K562 (cell line): ENCODE data around the gene ASPRV1. TPM values are rescaled to one million over a fixed set of nuclear protein-coding genes. Genes with fewer than 3 reads are reported as not detected.
A peak's percentile ranks its signal among the peaks of the same experiment; 100 is the strongest.

Source experiments
- ARNT ChIP-seq, 2 experiments: fragments of 450-650 bp; IDR thresholded peaks; 2 replicates each; pipeline ENCODE4 v1.6.1; 2016; ENCODE audit warnings: mild to moderate bottlenecking in 1 of 2
- CEBPG ChIP-seq, 3 experiments: fragments of 200-800 bp in 1 of 3; sonication (Bioruptor generic) in 1 of 3; sonication (generic) in 1 of 3; formaldehyde crosslinking in 1 of 3; IDR thresholded peaks in 2 of 3; conservative IDR thresholded peaks in 1 of 3; 2 replicates each; pipeline versions ENCODE4 v1.6.1 to v1.8.0; 2016 to 2022; ENCODE audit warnings: missing compliant biosample characterization in 2 of 3, missing genetic modification characterization in 2 of 3, mild to moderate bottlenecking in 1 of 3, missing genetic modification reagents in 1 of 3
- EHMT2 ChIP-seq: fragments of 450-650 bp; IDR thresholded peaks from 2 replicates; pipeline ENCODE4 v1.6.1; 2018; ENCODE audit warnings: antibody characterized with exemption
- FOXP1 ChIP-seq: sonication (generic); formaldehyde crosslinking; IDR thresholded peaks from 2 replicates; pipeline ENCODE4 v1.8.0; 2022; ENCODE audit warnings: mild to moderate bottlenecking, missing genetic modification reagents
- JUN ChIP-seq, 2 experiments: sonication (generic) in 1 of 2; formaldehyde crosslinking in 1 of 2; IDR thresholded peaks; 2 replicates each; pipeline versions ENCODE4 v1.6.1 to v1.8.0; 2012 to 2022; ENCODE audit warnings: borderline replicate concordance in 2 of 2, mild to moderate bottlenecking in 2 of 2, improper control_type of control experiment in 1 of 2, low read depth in 1 of 2, low read length in 1 of 2, missing genetic modification reagents in 1 of 2
- KLF6 ChIP-seq: fragments of 250-450 bp; sonication (Bioruptor Pico); IDR thresholded peaks from 2 replicates; pipeline ENCODE4 v1.4.0; 2020; ENCODE audit warnings: mild to moderate bottlenecking, moderate library complexity, borderline replicate concordance
- MBD1 ChIP-seq: fragments of 250-450 bp; sonication (Bioruptor Pico); IDR thresholded peaks from 2 replicates; pipeline ENCODE4 v1.8.0; 2022; ENCODE audit warnings: inconsistent platforms
- MCM5 ChIP-seq: fragments of 450-650 bp; IDR thresholded peaks from 2 replicates; pipeline ENCODE4 v1.6.1; 2016; ENCODE audit warnings: low read depth
- NFYB ChIP-seq: IDR thresholded peaks from 2 replicates; pipeline ENCODE4 v1.6.1; 2011; ENCODE audit warnings: mild to moderate bottlenecking, moderate library complexity; ENCODE audit not compliant: insufficient read length; ENCODE audit errors: extremely low read depth
- RCOR1 ChIP-seq, 2 experiments: IDR thresholded peaks; 2 replicates each; pipeline ENCODE4 v1.6.1; 2012; ENCODE audit warnings: low read depth in 2 of 2, low read length in 2 of 2, borderline replicate concordance in 1 of 2, improper control_type of control experiment in 1 of 2
- RFX5 ChIP-seq: IDR thresholded peaks from 2 replicates; pipeline ENCODE4 v1.6.1; 2011; ENCODE audit warnings: low read depth, mild to moderate bottlenecking, improper control_type of control experiment, low read length
- SNIP1 ChIP-seq: fragments of 450-650 bp; IDR thresholded peaks from 2 replicates; pipeline ENCODE4 v1.7.1; 2017; ENCODE audit warnings: low read depth, mild to moderate bottlenecking
- TCF7 ChIP-seq: sonication (generic); IDR thresholded peaks from 2 replicates; pipeline ENCODE4 v1.6.1; 2016; ENCODE audit warnings: antibody characterized with exemption, borderline replicate concordance
- TFAM ChIP-seq: fragments of 250-450 bp; sonication (Bioruptor Pico); conservative IDR thresholded peaks from 2 replicates; pipeline ENCODE4 v1.5.0; 2021; ENCODE audit warnings: mild to moderate bottlenecking, moderate library complexity
- XRCC4 ChIP-seq: IDR thresholded peaks from one replicate; pipeline ENCODE4 v1.6.1; 2011; ENCODE audit not compliant: insufficient read depth, insufficient read length; ENCODE audit errors: extremely low read depth
- YY1 ChIP-seq, 3 experiments: IDR thresholded peaks; 2 replicates each; pipeline ENCODE4 v1.6.1; 2011; ENCODE audit warnings: low read length in 2 of 3, mild to moderate bottlenecking in 2 of 3, moderate library complexity in 2 of 3, borderline replicate concordance in 1 of 3, control low read depth in 1 of 3, low read depth in 1 of 3; ENCODE audit not compliant: insufficient read depth in 3 of 3, insufficient replicate concordance in 2 of 3, control insufficient read depth in 1 of 3, insufficient read length in 1 of 3; ENCODE audit errors: extremely low read depth in 1 of 3
- ZNF695 ChIP-seq: fragments of 450-650 bp; formaldehyde crosslinking; IDR thresholded peaks from 2 replicates; pipeline ENCODE4 v1.4.0; 2020; ENCODE audit warnings: mild to moderate bottlenecking, moderate library complexity
- ZNF76 ChIP-seq: fragments of 250-450 bp; sonication (Bioruptor Pico); IDR thresholded peaks from 2 replicates; pipeline ENCODE4 v1.4.0; 2020; ENCODE audit warnings: mild to moderate bottlenecking, moderate library complexity, borderline replicate concordance
- polyA plus RNA-seq, 8 experiments: library from polyadenylated mRNA; depleted of rRNA in 4 of 8; stranded (reverse) in 5 of 8; unstranded in 3 of 8; fragments of >200 nt; fragmentation: Nextera tagmentation in 2 of 8; fragmentation: Illumina TruSeq in 1 of 8; extraction: Ambion mirVana in 2 of 8; extraction: Trizol in 1 of 8; gene quantifications; 2 replicates each; pipeline versions ENCODE4 v1.2.1 to v1.2.3, GENCODE V29; 2011 to 2014; ENCODE audit warnings: inconsistent platforms in 1 of 8, missing spikeins in 1 of 8
- total RNA-seq, 7 experiments: library from RNA; depleted of rRNA in 6 of 7; stranded (reverse); fragments of >200 nt in 6 of 7; fragmentation: Illumina TruSeq in 2 of 7; extraction: Trizol in 2 of 7; gene quantifications; 2 replicates each; pipeline versions ENCODE4 v1.2.1 to v1.2.3, GENCODE V29; 2011 to 2021; ENCODE audit warnings: low replicate concordance in 1 of 7
- TF ChIP-seq, protein P1 (sequence below), 2 experiments: IDR thresholded peaks; 2 replicates each; pipeline ENCODE4 v1.6.1; 2012; ENCODE audit warnings: improper control_type of control experiment in 2 of 2, low read depth in 2 of 2, low read length in 2 of 2, borderline replicate concordance in 1 of 2
- TF ChIP-seq, protein P2 (sequence below): IDR thresholded peaks from 2 replicates; pipeline ENCODE4 v1.6.1; 2014; ENCODE audit warnings: antibody characterized with exemption

The ASPRV1 gene
- total and polyA plus RNA-seq, 9 of the 15 experiments (the other 6 are each of a cell fraction or from before 2014, with no cell fraction given) = 0.17 to 0.72 (median 0.47) TPM; not detected in 1

DNA sequence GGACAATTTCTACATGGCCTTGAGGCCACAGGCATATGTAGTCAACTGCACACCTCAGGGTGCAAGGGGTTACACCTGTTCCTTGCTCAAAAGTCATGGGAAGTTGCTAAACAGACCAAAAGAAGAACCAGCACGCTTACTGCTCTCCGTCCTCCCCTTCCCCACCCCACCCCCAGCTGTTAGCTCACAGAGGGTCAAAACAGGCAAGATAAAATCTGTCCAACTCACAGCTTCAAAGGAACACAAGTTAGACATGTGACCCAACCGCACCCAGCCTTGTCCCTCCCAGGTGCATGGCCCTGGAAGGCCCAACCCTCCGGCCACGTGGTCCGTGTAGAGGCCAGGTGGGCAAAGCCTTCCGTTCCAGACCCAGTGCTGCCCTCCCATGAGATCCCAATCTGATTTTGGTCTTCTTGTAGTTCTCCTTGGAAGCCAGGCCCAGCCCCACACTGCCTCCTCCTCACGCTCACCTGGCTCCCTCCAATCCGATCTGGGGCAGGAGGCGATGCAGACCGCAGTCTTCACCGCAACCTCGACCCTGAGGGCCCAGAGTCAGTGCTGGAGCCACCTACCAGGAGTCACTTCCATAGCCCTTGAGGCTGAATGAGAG, 14.5 kb upstream of the ASPRV1 start (continued):
- TF ChIP-seq RFX5 (no peak), MBD1 (CRISPR knock-in tag) (no peak), JUN (IDR thresholded peaks at IDR 0.05; ENCODE audit: borderline replicate concordance, low read depth, low read length) (peak; percentile 70; the same call in 1 of the 2 replicates), JUN (CRISPR knock-in tag; IDR thresholded peaks at IDR 0.05; ENCODE audit: borderline replicate concordance) (no peak), ZNF76 (0 out of 2 replicates have a peak, but pooled peaks have one; percentile 11), NFYB (no peak), MCM5 (no peak), EHMT2 (no peak), KLF6 (CRISPR knock-in tag) (peak; percentile 91; the same call in 1 of the 2 replicates), CEBPG (CRISPR knock-in tag; IDR thresholded peaks at IDR 0.05) (no peak), CEBPG (tag; conservative IDR thresholded peaks at IDR 0.05 in 1 of 2, IDR thresholded peaks at IDR 0.05 in 1 of 2) (peak in 1 of 2 experiments; percentile 71; a peak in 3 of 4 replicates), TCF7 (peak; percentile 98), SNIP1 (no peak), ZNF695 (no peak), XRCC4 (no peak), FOXP1 (CRISPR knock-in tag) (no peak), TFAM (no peak), RCOR1 (IDR thresholded peaks at IDR 0.05; ENCODE audit: borderline replicate concordance in 1 of 2, low read depth in 2 of 2, low read length in 2 of 2) (peak in 1 of 2 experiments; percentile 68; a peak in 1 of 4 replicates), YY1 (IDR thresholded peaks at IDR 0.05; ENCODE audit: borderline replicate concordance in 1 of 3, control insufficient read depth in 1 of 3, extremely low read depth in 1 of 3, insufficient read depth in 3 of 3, insufficient read length in 1 of 3, insufficient replicate concordance in 2 of 3, low read depth in 1 of 3, low read length in 2 of 3) (no peak), ARNT (IDR thresholded peaks at IDR 0.05) (no peak)
- TF ChIP-seq, protein P1, sequence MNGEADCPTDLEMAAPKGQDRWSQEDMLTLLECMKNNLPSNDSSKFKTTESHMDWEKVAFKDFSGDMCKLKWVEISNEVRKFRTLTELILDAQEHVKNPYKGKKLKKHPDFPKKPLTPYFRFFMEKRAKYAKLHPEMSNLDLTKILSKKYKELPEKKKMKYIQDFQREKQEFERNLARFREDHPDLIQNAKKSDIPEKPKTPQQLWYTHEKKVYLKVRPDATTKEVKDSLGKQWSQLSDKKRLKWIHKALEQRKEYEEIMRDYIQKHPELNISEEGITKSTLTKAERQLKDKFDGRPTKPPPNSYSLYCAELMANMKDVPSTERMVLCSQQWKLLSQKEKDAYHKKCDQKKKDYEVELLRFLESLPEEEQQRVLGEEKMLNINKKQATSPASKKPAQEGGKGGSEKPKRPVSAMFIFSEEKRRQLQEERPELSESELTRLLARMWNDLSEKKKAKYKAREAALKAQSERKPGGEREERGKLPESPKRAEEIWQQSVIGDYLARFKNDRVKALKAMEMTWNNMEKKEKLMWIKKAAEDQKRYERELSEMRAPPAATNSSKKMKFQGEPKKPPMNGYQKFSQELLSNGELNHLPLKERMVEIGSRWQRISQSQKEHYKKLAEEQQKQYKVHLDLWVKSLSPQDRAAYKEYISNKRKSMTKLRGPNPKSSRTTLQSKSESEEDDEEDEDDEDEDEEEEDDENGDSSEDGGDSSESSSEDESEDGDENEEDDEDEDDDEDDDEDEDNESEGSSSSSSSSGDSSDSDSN (IDR thresholded peaks at IDR 0.05; ENCODE audit: borderline replicate concordance in 1 of 2, low read depth in 2 of 2, low read length in 2 of 2) = no peak
- TF ChIP-seq, protein P2, sequence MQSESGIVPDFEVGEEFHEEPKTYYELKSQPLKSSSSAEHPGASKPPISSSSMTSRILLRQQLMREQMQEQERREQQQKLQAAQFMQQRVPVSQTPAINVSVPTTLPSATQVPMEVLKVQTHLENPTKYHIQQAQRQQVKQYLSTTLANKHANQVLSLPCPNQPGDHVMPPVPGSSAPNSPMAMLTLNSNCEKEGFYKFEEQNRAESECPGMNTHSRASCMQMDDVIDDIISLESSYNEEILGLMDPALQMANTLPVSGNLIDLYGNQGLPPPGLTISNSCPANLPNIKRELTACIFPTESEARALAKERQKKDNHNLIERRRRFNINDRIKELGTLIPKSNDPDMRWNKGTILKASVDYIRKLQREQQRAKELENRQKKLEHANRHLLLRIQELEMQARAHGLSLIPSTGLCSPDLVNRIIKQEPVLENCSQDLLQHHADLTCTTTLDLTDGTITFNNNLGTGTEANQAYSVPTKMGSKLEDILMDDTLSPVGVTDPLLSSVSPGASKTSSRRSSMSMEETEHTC = peak; percentile 92
